Left hindlimb (tissue), 1 donor: ENCODE measurements around the gene ZNF778.

Experiments used
- DNase-seq: peaks from one replicate; pipeline ENCODE4 v3.0.0-alpha.2; 2018

The ZNF778 gene

DNA sequence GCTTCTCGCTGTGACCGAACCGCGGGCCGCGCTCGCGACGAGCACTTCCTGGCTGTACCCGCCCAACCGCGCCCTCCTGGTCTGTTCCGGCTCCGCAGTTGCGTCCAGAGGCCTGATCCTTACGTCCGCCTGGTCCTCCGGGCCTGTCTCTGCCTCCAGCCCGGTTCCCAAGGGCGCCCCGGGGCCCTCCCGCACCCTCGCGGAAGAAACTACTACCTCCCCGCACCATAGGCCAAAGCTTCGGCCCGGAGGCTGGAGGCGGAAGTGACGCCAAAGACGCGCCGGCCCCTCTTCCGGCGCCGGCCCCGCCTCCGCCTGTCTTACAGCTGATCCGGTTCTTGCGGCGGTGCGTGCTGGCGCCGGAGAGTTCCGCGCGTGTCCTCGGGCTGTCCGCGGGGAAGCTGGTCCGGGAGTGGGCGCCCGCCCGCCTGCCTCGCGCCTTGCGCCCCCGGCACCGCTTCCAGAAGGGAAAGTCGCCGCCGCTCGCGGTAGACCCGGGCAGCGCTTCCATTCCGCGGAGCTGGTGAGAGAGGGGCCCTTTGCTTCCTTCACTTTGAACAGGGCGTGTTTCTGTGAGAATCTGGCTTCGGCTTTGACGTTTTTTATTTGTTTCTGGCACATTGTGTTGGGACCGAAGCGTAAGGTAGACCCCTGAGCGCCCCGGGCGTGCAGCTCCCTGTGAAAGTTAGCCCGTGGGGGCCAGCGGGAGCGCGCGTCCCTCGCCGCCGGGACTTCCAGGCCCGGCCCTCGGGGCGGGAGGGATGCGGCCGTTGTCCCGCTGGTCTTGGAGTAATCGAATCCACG, at the start of gene ZNF778:
ZNF778 (plus strand) TSS at position 316 of the 804 bp plus-strand sequence. CDS start 3,425 bp downstream, outside the sequence.
- DNase-seq = peak; percentile 90

DNA sequence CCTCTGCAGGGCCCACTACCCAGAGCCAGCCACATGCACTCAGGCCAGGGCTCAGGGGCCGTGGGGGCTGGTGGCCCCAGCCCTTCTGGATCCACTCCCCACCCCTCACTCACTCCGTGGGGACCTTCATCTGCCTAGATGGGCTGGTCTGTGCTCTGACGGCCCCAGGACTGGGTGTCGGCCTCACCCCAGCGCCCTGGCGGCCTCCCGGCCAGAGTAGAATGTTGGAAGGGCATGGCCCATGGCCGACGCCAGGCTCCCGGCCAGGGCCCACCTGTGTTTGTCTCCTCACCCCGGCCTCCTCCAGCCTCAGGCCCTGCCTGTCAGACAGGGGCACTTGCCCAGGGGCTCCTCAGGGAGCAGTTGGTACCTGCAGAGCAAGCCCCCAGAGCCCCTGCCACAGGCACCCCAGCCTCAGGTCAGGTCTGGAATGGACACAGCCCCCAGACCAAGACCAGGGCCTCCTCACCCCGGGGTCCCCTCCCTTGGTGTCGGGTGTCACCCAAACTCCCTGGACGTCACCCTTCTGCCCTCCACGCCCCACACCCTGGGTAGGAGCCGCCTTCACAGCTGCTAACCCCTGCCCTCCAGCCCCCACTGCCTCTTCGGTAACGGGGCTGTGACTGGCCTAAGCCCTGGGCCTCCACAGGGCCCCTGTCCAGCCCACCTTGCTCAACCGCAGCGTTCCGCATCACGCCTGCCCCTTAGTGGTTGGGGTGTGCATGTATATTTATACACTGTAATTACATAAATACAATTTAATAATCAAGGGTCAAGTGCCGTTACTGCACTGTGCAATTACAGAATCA, 48.9 kb upstream of the ZNF778 start:
- no peak for DNase-seq

DNA sequence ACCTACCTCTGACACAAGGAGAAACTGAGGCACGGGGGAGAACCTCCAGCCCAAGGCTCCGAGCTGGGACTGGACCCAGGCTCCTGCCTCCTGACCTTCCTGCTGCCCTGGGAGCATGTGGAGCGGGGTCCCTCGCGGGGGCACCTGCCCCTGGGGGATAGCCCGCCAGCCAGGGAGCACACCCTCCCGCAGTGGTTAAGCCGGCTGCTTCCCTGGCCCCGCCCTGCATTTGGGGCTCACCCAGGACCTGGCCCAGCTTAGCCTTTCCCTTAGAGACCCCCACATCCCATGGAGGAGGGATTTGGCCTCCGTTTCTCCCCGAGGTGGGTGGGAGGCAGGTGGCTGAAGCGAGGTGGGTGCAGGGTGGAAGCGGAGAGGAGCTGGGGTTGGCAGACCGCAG, 47.7 kb upstream of the ZNF778 start:
- DNase-seq = no peak

DNA sequence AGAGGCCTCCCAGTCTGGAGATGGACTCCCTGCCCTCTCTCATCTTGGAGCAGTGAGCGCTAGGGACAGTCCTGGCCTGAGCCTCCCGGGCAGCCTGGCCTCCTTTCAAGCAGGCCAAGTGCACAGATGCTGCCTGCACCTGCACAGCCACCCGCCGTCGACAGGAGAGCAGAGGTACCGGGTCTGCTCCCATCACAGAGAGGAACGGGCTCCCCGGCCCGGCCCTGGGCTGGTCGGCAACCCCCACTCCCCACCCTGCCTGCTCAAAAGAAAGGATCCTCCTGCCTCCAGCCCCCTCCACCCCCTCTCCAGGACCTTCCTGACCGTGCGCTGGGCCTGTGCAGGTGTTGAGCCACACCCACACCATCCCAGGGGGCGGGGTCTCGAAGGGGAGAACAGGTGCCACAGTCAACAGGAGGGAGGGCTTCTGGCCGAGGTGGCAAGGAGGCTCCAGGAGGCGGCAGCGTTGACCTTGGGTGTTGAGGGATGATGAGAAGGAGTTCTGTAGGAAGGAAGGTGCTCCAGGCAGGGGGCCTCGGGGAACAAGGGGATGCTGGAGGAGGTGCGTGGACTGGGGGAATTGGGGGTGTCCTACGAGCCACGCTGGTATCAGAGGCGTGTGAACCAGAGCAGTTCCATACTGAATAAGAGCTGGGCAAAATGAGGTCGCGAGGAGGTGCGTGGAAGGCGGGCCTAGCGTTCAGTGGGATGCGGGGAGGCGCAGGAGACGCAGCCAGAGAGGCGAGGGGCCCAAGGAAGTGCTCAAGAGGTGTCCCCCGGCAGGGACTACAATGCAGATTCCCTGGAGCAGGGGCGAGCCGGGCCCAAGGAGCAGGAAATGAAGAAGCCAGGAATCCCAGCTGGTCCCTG, 46.9 kb upstream of the ZNF778 start:
- DNase-seq = no peak

DNA sequence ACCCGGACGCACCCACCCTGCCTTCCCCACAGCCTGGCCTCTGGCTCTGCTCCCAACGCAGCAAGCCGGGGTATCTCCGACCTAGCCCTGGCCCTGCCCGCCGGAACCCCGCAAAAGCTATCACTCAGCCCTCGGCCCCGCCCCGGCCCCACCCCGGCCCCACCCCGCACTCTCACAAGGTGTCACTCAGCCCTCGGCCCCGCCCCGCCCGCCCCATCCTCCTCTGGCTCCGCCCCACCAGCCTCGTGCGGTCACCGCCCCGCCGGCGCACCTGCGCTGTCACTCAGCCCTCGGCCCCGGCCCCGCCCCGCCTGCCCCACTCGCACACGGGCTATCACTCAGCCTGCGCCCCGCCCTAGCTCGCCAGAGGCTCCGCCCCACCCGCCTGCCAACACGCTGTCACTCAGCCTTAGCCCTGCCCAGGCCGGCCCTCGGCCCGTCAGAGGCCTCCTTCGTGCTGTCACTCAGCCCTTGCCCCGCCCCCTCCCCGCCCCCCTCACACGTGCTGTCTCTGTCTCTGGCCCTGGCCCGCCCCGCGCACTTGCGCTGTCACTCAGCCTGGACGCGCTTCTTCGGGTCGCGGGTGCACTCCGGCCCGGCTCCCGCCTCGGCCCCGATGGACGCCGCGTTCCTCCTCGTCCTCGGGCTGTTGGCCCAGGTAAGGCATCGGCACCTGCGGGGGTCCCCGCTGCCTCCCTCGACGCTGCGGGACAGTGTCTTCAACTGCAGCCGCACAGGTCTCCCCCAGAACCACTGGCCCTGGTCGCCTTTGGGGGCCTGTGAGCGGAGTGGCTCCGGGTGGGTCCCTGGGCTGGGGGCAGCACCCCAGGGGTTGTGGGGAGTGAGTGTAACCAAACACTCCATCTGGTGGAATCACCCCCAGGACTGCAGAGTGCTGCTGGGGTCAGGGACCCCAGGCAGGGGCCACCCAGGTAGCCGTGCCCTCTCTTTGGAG, 46.0 kb upstream of the ZNF778 start, which contains the start of gene CDH15:
CDH15 (plus strand) TSS at position 533 of the 955 bp plus-strand sequence; CDS start at position 617, 84 bp downstream.
- peak; percentile 96 for DNase-seq

DNA sequence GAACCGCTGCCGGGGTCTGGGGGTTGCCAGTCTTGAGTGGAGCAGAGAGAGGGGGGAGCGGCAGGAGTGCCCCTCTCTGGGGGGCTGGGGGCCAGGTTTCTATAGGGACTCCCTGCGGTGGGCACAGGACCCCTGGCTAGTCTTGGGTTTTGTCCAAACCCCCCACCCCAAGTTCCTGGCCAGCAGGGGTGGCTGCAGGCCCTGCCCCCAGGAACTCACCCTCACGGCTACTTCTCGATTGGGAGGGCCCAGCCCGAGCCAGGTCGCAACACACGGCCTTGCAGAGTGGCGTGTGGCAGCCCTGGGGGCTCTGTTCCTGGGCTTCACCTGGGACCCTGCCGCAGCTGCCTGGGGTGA, 45.4 kb upstream of the ZNF778 start:
- DNase-seq = no peak

DNA sequence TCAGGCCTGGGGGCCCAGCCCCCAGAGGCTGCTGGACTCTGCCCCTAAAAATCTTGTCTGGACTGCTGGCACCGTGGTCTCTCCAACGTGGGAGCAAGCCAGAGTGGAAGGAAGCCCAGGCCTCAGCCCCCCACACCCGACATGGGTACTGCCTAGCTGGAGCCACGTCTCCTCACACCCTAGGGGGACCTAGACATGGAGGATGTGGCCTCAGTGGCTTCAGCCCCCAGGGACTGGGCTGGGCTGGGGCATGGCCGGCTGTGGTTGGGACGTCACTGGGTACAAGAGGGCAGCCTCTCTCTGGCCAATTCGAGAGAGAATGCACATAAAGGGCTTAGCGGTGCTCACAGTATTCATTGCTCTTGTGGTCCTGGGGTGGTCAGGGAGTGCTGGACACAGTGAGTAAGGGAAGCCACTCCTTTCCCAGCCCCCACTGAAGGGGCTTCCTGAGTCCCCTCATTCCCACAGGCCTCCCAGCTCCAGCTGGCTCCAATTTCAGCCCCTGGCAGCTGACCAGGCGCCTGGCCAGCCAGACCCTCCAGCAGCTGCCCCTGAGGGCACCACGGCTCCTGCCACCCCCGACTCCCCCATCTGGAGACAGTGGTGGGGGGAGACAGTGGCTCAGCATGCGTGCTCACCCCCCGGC, 44.9 kb upstream of the ZNF778 start:
- peak; percentile 70 for DNase-seq

DNA sequence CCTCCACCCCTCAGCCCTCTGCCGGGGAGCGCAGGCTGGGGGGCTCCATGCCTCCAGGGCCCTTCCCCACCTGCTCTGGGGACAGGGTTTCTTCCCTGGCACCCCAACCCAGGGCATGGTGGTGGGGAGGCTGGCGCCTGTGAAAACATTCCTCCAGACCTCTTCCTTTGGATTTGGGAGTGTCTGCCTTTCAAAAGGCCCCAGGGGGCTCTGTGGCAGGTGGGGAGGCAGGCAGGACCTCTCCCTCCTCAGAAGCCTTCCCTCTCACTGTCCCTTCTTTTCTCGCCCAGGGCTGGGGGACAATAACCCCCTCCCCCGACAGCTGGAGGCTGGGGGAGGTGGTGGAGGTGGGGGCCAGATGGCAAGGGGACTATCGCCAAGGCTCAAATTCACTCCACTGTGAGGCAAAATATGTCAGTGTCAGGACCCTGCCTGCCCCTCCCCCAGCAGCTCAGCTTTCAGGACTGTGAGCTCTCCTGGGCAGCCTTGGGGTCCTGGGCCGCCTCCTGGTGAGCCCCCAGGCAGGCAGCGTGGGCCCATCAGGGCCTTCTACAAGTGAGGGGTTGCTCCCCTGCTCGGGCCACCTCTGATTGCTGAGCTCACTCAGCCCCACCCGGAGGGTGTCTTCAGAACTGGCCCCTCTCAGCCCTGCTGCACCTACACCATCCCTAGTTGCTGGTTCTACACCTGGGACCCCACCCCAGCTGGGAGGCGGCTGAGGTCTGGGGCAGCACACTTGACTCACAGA, 44.2 kb upstream of the ZNF778 start:
- no peak for DNase-seq

DNA sequence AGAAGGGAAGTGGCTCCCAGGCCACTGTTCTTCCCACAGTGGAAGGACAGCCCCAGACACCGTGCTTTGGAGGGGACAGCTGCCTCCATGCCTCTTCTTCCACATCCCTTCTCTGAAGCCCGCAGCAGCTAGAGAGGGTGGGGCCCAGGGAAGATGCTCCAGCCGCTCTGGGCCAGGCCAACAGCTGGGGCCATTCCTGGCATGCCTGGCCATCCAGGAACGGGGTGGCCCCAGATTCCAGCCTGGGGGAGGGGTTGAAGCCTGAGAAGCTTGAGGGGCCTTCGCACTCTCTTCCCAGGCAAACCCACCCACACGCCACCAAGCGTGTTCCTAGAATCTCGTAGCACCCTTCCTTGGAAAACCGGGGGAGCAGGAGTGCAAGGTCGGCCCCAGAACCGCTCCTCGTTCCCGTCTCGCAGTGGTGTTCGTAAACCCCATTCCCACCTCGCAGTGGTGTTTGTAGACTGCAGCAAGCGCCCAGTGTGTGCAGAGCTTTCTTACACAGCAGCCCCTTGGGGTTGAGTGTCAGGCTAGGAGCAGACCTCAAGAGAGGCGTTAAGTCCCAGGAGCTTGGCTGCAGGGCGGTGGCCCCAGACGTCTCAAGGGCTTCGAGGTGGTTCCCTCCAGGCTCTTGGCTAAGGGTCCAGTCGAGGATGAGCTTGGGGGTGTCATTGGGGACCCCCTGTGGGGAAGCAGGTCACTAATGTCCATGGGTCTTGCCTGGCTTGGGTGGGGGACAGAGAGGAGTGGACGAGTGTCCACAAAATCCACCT, 43.3 kb upstream of the ZNF778 start:
- peak; percentile 72 for DNase-seq

DNA sequence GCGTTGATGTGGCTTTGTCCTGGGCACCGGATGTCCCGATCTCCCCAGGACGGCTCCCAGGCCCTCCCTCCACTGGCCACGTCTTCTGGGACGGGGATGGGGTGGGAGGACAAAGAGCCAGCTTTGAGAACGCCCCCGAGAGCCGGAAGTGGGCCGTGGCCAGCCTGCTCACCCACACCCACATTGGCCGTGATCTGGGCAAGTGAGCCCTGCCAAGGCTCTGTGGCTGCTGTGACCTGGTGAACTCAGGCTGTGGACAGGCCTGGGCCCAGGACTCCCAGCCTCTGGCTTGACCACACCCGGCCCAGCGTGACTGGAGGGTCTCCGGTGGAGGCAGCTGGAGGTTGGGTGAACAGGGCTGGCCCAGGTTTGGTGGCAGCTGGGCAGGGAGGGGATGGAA, 42.6 kb upstream of the ZNF778 start:
- DNase-seq = peak; percentile 83

DNA sequence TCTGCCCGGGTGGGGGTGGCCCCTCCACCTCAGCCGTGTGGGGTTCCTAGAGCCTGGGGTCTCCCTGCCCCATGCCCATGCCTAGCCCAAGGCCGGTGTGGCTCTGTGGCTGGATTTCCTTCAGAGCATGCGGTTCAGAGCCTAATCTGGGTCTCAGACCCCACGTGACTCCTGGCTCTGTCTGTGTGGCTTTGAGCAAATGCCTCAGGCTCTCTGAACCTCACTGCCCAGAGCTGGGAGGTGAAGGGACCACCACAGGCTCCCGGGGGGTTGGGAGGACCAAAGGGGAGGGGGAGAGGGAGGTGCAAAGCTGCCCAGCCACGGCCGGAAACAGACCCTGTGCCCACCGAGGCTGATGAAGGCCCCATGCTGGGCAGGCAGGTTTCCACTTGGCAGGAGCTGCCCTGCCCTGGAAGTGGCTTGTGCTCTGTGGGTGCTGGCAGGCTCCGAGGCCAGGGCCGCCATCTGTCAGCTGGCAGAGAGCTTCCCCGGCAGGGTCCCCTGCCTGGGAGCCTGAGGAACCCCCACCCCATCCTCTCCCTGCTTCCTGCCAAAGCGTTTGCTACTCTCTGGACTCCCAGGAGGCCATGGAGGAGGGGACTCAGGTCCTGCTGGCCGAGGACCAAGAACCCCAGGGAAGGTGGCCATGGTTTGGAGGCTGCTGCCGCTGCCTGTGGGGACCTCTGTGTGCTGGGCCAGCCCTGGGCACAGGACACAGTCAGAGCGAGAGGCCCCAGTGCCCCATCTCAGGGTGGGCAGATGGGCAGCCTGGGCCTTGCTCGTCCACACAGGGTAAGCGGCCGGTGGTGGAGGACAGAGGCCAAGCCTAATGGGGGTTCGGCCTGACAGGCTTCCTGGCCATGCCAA, 42.0 kb upstream of the ZNF778 start:
- no peak for DNase-seq

DNA sequence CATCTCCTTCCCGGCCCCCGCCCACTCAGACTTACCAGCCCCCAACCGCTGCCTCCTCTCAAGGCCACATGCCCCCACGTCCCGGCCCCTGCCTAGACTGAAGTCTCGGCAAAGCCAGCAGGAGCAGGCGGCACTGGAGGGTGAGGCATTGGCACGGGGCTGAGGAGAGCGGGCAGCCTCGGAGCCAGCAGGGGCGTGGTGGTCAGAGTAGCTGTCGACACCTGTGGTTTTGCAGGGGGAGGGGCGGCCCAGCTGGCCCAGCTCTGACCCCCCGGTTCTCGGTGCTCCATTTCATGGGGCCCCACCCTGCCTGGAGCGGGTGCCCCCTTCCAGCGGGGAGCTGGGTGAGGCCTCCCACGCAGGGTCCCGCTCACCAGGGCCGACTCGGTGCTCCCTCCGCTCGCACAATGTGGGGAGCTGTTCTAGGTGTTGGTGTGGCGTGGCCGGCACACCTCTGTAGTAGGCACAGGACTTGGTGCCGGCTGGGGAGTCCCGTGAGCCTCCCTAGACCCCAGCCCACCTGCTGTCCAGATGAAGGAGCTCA, 41.3 kb upstream of the ZNF778 start:
- peak; percentile 69 for DNase-seq

DNA sequence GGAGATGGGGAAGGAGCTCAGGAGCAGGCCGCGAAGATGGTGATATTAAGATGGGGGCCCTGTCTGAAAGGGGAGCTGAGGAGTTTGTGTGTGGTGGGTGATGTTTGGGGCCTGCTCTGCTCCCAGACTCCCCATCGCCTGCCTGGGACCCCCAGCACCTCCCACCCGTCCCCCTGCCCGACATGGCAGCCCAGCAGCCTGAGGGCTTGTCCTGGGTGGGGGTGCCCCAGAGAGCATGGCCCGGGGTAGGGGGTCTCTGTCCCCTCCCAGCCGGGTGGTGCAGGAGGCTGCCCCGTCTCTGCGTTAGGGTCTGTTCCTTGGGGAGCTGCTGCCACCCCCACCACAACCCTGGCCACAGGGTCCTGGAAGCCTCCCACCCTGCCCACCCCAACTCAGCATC, 40.8 kb upstream of the ZNF778 start:
- DNase-seq = no peak

DNA sequence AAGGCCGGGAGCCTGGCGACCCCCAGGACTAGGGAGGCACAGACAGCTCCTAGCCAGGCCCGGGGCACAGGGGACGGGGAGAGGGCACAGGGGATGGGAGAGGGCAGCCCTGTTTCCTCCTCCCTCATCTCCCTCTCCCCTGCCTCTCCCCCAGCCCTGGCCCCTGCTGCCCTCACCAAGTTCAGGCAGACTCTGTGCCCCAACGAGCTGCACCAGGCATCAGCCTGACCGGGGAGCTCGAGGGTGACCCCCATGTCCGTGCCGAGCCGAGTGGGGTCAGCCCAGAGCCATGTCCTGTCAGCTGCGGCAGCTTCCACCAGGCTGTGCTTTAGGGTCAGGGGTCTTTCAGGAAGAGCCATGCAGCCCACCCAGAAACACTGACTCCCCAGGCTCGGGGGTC, 40.0 kb upstream of the ZNF778 start:
- DNase-seq = no peak

DNA sequence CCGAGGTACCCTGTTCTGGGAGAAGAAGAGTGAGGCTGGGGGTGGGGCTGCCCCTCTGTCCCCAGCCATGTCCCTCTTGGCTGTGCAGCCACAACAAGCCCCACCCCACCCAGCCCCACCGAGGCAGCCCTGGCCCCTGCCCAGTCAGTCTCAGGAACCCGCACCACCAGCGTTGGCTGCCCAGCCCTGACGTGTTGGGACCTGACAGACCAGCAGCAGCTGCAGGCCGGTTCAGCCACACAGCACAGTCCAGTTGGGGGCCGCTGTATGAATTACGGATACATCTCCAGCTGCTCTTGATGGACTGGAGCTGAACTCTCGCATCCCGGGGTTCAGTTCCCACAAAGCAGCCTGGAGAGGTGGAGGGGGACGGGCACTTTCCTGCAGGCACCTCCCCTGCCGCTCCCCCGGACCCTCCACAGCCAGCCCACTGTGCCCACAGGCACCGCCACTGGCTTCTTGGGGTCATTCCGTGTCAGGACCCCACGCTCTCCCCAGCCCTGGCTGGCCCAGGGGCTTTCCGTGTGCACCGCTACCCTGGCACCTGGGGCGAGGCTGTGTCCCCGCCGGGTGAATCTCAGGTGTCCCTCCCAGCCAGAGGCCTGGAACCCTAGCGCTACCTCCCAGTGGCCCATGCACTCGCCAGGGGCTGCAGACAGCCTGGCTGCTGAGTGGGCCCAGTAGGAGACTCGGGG, 38.9 kb upstream of the ZNF778 start:
- DNase-seq = no peak

DNA sequence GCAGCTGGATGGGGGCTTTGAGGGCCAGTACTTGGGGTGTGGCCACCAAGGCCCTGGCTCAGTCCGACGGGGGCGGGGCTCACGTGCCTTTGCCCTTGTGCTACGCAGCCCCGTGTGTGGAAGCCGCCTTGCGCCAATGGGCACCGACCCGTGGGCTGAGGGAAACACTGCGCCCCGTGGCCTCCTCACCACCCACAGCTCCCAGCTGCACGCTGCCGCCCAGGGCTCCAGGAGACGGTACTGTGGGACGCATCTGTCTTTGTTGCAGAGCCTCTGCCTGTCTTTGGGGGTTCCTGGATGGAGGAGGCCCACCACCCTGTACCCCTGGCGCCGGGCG, 38.4 kb upstream of the ZNF778 start:
- no peak for DNase-seq

DNA sequence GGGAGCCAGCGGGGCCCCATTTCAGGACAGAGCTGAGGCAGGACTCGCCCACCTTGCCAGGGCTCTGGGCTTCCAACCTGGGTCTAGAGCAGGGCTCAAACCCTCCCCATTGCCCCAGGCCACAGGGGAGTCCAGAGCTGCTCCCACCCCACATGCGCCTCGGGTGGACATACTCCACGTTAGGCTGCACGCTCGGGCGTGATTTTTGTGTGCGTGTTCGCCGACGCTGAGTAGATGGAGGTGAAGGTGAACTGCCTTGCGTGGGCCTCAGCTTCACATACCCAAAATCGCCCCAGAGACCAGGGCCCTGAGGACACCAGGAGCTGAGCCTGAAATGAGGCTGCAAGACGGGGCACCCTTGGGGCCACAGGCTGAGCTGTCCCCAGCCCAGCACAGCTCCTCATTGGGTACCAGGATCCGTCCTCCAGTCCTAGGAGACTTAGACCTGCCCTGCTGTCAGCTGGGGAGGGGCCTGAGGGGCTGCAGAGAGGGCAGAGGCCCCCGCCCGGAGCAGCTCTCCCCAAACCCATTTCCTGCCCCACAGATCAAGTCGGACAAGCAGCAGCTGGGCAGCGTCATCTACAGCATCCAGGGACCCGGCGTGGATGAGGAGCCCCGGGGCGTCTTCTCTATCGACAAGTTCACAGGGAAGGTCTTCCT, 37.7 kb upstream of the ZNF778 start:
- DNase-seq = no peak
